Activated naive CD4-positive, alpha-beta T cell (primary cell): Measurements from ENCODE around the gene ERG.

Experiments
- DNase-seq, 4 experiments: peaks; one replicate each; lab custom pipeline; 2025; lab: John Stamatoyannopoulos, UW

Gene ERG

GRCh38 chr21:38389354-38389676 lies 109.0 kb downstream of the ERG start:
- no peak for DNase-seq

- DNase-seq = no peak
Observed at GRCh38 chr21:38388647-38389353, 109.5 kb downstream of the ERG start.

DNA sequence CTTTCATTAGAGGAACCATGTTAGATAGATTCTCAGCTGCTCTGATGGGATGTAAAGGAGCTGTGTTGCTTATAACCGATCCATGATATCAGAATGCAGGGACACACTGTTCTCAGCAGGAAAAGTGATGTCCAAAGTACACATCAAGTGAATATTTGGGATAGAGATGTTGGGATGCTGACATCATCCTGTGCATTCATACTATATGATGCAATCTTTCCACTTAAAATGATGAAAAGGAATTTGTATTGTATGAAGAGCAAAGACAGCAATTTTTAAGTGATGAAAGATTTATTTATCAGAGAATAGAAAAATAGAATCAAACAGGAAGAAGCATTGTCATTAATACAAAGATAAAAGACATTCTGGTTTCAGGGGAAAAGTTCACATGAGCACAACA lies 110.1 kb downstream of the ERG start:
- no peak for DNase-seq

DNA sequence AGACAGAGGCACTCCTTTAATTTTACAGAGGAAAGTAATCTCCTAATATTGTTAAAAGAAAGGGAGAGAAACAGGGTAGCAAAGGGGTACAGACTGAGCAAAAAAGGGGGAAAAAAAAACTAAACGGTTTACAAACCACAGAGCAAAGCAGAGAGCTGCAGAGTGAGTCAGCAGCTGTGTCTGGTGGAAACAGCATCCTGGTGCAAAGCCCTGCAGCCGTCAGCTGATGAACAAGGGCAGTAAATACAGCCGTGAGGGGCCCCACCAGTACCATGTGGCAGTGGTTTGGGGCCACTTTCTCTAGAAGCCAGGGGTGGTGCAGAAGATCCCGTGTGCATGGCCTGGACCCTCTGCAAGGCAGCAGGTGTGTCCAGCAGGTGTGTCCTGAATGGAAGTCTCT lies 111.3 kb downstream of the ERG start:
- DNase-seq = no peak

- no peak for DNase-seq
Observed at GRCh38 chr21:38385427-38386175, 112.7 kb downstream of the ERG start.

DNA sequence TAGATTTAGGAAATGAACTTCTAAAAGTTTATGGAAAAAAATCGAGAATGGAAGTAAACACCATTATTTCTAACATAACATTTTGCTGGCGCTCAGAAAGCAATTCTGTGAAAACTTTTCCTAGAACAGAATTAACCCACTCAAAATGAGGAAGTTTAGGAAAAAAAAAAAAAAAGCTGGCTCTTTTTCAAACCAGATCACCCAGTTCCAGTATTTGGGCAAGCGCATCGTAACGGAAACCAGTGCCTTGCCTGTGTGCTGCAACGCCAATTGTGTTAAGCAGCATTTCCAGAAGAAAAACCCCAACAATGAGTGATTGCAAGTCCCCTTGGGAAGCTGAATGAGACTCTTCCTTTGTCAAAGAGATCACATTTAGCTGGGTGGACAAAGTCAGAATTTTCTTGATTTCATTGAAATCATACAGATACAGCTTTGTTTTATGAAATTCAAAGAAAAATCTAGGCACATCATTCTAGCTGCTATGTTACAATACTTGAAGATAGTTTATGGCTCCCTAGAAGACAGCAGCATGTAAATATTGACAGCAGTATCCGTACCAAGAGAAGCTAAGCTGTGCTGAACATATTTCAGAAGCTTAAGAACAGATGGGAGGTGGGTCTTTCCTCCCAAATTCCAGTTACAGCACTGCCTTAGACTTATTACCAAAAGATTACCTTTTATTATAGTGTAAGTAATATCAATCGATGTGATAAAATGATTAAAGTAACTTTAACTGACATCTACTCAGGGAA lies 113.4 kb downstream of the ERG start:
- no peak for DNase-seq

- DNase-seq = no peak
Observed at GRCh38 chr21:38384238-38384560, 114.1 kb downstream of the ERG start.

DNA sequence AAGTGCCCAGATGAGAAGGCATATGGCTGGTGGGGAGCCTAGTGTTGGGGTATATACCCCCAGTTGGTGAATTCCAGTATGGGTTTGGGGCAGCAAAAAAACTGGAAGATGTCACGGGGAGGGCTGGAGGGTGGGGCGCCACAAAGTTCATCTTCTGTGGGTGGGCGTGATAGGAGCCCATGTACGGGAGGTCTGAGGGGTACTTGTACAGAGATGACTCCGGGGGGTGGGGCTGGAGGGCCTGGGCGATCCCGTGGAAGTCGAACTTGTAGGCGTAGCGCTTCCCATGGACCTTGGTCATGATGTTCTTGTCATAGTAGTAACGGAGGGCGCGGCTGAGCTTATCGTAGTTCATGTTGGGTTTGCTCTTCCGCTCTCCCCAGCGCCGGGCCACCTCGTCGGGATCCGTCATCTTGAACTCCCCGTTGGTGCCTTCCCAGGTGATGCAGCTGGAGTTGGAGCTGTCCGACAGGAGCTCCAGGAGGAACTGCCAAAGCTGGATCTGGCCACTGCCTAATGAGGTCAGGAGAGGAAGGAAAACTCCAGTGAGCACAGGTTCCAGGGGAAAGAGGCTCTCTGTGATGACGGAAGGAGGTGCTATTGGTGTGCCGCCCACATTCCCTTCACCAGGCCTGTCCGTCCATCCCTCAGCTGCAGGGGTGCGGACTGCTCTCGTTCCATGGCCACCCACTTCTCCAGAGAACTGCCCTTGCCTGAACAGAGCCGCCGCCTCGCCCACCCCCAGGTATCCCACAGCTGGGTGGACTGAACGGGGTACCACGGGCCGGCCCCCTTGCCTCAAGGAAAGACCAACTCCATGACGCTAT lies 114.7 kb downstream of the ERG start:
- DNase-seq = no peak

DNA sequence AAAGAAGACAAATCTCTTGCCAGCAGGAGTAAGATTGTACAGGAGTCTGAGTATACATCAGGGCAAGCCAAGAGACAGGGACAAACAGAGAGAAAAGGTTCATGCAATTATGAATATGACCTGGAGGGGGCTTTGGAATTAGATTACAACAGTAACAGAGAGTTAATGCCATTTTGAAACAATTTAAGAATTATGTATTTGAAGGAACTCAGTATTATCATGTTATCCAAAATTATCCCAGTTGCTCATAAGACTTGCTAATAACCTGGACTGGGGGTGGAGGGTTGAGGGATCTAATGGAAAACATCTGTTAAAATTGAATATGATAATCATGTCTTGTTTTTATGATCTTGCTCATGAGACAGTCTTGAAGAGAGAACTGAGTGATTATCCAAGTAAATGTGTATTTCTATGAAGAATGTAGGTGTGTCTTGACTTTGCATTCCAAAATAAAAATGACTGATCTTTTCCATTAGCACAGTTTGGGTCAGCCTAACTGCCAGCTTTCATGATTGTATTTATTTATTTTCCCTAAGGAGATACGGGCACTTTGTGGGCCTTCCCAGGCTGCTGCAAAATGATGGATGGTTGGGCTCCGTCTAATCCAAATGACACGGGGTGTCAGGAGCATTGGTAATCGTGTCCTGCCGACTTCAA lies 117.7 kb downstream of the ERG start:
- DNase-seq = no peak

DNA sequence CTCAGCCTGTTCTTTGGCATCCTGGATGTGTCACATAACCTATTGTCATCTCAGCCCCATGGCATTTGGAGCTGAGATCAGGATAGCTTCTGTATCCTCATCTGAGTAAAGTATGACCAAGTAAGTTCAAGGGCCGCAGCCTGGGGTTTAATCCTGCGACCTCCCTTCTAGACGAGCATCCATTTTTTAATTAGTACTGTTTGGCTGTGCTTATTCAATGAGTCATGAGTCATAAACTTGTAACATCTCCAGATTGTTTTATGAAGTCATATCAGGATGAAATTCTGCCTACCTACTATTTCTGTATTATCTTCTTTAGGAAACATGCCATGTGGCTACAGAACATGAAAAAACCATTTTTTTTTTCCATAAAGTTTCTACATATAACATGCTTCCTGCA lies 119.1 kb downstream of the ERG start:
- DNase-seq = no peak

- no peak for DNase-seq
Observed at GRCh38 chr21:38377165-38378088, 120.8 kb downstream of the ERG start.

GRCh38 chr21:38376693-38377092 lies 121.6 kb downstream of the ERG start:
- DNase-seq = no peak

DNA sequence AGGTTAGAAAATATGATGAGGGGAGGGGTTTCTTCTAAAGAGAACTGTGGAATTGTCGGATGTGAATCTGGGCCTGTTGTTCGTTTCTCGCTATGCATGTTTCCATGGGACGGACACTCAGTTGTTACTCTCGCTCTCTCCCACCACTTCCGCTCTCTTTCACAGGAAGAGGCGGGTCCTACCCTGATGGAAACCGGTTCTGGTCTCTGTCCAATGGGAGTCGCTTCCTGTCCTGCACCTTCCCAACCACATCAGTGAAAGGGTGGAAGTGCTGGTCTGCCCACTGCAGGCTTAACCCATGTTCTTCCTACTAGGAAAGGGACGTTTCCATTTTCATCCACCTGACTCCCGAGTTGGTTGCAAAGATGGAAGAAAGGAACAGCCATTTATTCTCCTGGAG lies 122.0 kb downstream of the ERG start:
- DNase-seq = no peak

DNA sequence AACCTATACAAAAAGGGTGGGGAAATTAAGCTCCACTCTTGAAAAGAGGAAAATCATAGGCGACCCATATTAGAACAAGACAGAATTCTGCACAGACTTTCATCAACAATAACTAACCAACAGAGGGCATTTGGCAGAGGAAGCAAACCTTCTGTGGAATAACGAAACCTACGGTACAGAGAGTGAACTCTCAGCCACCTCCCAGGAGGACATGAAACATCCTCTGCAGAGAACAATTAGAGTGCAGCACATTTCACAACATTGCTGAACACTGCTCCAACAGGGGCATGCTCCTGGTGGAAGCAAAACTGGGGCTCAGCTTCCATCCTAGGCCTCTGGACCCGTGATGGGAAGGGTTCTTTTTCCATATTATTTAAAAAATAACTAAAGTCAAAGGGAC lies 130.6 kb downstream of the ERG start:
- no peak for DNase-seq

DNA sequence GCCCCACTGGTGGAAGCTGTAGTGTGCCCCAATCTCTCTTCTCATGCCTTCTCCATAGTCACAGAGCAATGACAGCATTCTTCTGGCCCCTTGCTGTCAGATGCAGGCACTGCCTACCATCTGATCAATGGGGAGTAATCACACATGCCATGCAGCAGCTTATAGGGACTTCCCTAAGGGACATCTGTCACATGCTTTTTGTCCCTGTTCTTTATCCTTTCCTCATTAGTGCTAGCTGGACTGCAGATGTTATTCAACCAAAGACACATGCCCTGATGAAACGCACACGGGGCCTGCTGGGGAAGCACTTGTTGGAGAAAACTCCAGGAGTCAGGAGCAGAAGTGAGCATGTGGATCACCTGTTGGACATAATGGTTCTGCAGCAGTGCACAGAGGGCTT lies 132.8 kb downstream of the ERG start:
- DNase-seq = no peak

DNA sequence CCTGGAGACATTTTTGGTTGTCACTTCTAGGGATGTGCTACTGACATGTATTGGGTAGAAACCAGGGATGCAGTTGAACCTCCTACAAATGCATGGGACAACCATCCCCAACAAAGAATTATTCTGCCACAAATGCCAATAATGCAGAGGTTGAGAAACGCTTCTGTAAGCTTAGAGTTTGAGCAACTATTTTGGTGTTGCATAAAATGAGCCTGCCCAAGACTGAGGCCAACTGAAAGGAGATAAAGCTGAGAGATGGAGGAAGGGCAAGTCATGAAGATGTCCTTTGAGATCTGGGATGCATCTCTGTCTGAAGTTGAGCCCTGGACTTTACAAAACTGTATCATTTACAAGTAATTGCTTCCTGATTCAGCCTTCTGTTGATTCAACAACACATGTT lies 134.6 kb downstream of the ERG start:
- no peak for DNase-seq

DNA sequence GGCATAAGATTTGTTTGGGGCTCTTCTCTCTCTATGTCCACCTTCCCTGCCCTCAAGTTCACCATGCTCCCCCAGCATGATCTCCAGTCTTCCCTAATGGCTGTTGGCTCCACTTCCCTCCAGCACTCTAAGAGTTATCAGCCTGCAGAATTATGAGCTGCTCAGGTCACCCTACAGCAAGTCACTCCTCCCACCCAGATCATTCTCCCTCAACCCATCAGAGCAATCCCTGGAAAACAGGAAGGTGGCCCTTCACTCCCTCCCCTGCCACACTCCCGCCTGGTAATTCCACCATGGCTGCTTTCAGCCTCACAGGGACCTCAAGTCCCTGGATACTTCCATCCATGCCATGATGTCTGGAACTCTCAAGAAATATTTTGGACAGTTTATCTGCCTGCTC lies 137.0 kb downstream of the ERG start:
- DNase-seq = no peak

DNA sequence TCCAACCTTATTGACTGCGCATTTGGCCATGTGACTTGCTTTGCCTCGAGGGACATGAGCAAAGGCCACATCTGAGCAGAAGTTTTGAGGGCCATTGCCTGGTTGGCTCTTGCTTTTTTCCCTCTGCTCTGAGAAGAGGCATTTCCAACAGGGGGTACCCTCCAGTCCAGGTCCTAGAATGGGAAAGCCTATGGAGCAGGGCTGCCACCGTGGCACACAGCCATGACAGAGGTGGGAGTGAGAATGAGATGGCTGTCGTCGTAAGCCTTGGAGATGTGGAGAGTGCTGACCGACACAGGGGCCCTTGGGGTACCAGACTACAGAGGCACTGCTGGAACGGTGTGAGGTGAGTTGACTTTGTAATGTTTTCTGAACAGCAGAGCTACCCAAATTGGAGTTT lies 138.4 kb downstream of the ERG start:
- no peak for DNase-seq

- no peak for DNase-seq
Observed at GRCh38 chr21:38359090-38359489, 139.2 kb downstream of the ERG start.

- DNase-seq = no peak
Observed at GRCh38 chr21:38358666-38359065, 139.6 kb downstream of the ERG start.

GRCh38 chr21:38358098-38358497 lies 140.2 kb downstream of the ERG start:
- no peak for DNase-seq
